NOMO-1 treated with dmso at 0.1 percent for 144 hours (cell line): ENCODE data around the gene ADAMTS9.
A peak's percentile ranks its signal among the peaks of the same experiment; 100 is the strongest.
"Not testable (repeated sequence)": the region's sequence is repeated elsewhere in the genome, so short reads cannot be mapped to it uniquely, and the experiment has no call there.

Source experiments
- DNase-seq: peaks from one replicate; lab custom pipeline; 2025; ENCODE audit not compliant: unreplicated experiment; lab: John Stamatoyannopoulos, UW

Gene ADAMTS9

GRCh38 chr3:64545239-64545638 lies 142.6 kb downstream of the ADAMTS9 start:
- DNase-seq = not testable (repeated sequence)

- no peak for DNase-seq
These were observed 146.0 kb downstream of the ADAMTS9 start for GRCh38 chr3:64541803-64542202.

- DNase-seq = no peak
These were observed 148.2 kb downstream of the ADAMTS9 start for GRCh38 chr3:64539451-64540196.

GRCh38 chr3:64536166-64536565 lies 151.6 kb downstream of the ADAMTS9 start:
- no peak for DNase-seq

GRCh38 chr3:64533617-64534317 lies 154.0 kb downstream of the ADAMTS9 start:
- DNase-seq = peak; percentile 61

DNA sequence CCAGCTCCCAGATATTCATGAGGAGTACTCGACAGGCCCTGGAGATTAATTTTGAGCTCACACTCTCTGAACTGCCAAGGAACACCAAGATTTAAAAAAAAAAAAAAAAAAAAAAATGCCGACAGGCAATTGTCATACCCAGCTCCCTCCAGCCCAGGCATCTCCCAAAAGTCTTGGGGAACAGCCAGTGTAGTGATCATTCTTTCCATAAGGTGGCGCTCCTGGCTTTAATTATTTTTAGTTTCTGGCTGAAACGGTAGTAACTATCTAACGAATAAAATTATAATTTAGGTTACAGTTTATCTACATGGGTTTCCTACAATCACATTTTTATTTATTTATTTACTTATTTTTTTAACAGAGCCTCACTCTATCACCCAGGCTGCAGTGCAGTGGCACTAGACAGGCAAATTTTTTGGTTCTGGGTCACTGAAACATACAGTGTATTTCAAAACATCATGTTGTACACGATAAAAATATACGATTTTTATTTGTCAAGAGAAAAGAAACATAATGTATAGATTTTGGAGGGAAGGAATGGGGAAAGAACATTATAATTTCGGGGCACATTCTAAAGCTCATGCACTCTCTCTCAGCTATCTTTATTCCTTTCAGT lies 157.3 kb downstream of the ADAMTS9 start:
- no peak for DNase-seq

- DNase-seq = no peak
These were observed 164.5 kb downstream of the ADAMTS9 start for GRCh38 chr3:64523324-64523723.

- no peak for DNase-seq
These were observed 167.5 kb downstream of the ADAMTS9 start for GRCh38 chr3:64520334-64520733.

GRCh38 chr3:64518950-64519349 lies 168.8 kb downstream of the ADAMTS9 start:
- peak; percentile 56 for DNase-seq

GRCh38 chr3:64518496-64518895 lies 169.3 kb downstream of the ADAMTS9 start:
- no peak for DNase-seq

DNA sequence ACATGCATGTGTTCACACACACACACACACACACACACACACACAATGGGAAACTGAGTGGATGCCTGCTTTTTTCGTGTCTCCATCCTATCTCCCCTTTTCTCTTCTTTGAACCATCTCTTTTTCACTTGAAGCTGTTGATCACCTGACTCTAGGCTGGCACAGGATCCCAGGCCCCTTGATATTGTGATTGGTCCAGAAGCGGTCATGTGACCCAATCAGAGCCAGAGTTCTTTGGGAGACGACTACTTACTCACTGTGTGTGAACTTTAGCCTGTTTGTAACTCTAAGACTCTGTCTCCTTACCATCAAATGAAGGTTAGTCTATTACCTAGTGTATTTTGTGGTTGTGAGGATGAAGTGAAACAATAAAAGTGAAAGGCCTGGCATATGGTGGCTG lies 172.9 kb downstream of the ADAMTS9 start:
- DNase-seq = no peak

DNA sequence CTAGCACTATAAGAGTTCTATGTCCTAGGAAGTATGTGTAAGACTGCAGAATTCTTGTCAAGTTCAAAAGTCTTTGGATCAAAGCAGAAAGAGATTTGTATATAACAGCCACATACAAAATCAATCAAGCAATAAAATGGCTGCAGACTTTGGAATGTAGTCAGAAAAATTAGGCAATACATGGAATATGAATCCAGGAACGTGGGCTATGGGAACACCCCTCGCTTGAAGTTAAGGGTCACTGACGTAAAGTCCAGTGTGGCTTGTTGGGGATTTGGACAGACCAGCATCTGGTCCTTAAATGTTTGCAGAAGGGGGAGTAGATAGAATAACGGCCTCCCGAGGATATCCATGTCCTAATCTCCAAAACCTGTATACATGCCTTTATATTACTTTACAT lies 178.6 kb downstream of the ADAMTS9 start:
- DNase-seq = no peak

GRCh38 chr3:64508140-64508539 lies 179.7 kb downstream of the ADAMTS9 start:
- DNase-seq = no peak

DNA sequence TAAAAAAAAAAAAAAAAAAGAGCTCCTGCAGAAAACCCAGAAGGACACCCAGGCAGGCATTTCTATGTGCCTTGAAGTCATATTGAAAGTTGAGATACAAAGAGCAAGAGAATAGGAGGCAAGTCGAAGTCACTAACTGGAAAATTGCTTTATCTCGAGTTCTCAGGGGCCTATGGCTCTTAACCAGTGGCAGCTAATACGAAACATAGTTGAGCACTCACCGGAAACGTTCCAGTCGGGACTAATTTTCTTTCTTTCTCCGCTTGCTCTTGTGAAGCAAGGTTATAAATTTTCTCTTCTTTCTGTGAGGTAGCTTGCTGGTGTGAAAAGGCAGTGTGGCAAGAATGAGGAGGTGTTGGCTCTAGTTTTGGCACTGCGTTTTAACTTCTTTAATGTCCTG lies 181.5 kb downstream of the ADAMTS9 start:
- DNase-seq = no peak

- peak; percentile 85 for DNase-seq
These were observed 182.4 kb downstream of the ADAMTS9 start for GRCh38 chr3:64505419-64505818.

DNA sequence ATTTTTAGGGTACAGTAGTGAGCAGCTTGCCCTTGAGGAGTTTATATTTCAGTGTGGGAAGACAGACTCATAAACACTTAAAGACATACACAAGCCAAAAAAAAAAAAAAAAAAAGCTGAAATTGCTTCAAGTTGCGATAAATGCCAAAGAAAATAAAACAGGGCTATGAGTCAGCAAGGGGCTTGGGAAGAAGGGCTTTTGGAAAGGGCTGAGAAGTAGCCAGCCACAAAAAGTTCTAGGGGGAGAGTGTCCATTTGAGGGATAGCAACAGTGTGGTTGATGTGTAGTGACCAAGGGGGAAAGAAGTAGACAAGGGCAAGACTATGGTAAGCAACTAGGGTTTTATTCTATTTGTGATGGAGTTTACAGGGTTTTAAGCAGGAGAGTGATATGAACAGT lies 185.5 kb downstream of the ADAMTS9 start:
- DNase-seq = no peak

DNA sequence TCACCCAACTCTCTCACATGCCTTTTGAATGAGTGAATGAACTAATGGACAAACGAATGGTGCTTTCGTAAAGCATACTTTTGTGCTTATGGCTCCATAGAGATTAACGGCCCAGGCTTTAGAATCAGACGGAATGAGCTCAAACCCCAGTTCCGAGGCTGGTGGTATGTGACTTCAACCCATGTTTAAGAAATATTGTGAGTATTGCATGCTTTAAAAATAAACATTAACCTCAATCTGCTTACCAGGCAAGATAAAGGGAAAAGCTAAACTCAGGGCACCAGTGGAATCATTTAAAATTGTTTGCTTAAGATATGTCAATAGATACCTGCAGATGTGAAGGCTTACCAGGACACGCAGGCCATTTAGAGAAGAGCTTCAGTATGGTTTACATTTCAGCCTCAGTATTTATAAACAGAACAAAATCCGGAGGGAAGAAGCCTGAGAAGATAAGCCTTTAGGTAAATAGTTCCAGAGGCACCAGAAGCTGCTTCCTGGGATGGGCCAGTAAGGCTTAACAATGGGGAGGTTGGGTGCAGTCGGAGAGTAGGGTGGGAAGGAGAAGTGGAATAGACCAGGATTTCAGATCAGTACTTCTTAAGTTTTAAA lies 186.4 kb downstream of the ADAMTS9 start:
- no peak for DNase-seq

GRCh38 chr3:64496786-64497490 lies 190.9 kb downstream of the ADAMTS9 start:
- no peak for DNase-seq

DNA sequence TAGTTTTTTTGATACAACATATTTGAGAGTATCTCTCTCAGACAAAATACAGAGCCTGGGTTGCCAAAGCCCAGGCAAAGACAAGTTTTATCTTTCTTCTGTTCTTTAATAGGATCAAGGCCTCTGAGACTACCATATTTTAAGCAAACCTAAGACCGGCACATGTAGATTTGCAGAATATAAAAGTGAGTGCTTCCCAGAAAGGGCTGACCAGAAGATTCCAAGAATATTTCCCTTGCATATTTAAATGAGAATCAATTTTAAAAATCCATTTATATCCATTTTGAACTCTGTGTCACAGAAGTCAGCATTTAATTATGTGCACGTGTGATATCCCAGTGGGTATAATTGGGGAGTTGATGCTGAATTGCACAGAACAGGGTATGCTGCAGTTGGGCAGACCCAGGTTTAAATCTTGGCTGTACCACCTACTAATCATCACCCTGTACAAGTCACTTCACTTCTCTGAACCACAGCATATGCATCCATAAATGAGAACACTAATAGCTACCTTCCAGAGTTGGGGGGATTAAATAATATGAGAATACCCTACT lies 191.9 kb downstream of the ADAMTS9 start:
- no peak for DNase-seq

GRCh38 chr3:64495121-64495780 lies 192.5 kb downstream of the ADAMTS9 start:
- DNase-seq = no peak
